Fibroblast of the aortic adventitia (primary cell): ENCODE measurements around the gene QRSL1. TPM values are rescaled to one million over a fixed set of nuclear protein-coding genes. Genes with fewer than 3 reads are reported as not detected.

Source experiments
- DNase-seq: peaks from one replicate; pipeline ENCODE4 v3.0.0-alpha.2; 2010; ENCODE audit warnings: low read depth
- H3K4me3 ChIP-seq: 2 replicates; pipeline ENCODE4 v1.5.1; 2011; ENCODE audit warnings: low read depth, mild to moderate bottlenecking, control low read depth, low read length, moderate library complexity
- total RNA-seq: library from RNA; depleted of rRNA; stranded (reverse); fragments of >200 nt; gene quantifications from 2 replicates; pipeline ENCODE4 v1.2.3, GENCODE V29; 2012; ENCODE audit warnings: low replicate concordance
- TF ChIP-seq, protein P1 (sequence below): IDR thresholded peaks from 2 replicates; pipeline ENCODE4 v1.5.1; 2011; ENCODE audit warnings: mild to moderate bottlenecking, low read length, control low read depth, inconsistent platforms; ENCODE audit not compliant: insufficient read depth

The QRSL1 gene
- total RNA-seq, 1 donor: 11.2 TPM

DNA sequence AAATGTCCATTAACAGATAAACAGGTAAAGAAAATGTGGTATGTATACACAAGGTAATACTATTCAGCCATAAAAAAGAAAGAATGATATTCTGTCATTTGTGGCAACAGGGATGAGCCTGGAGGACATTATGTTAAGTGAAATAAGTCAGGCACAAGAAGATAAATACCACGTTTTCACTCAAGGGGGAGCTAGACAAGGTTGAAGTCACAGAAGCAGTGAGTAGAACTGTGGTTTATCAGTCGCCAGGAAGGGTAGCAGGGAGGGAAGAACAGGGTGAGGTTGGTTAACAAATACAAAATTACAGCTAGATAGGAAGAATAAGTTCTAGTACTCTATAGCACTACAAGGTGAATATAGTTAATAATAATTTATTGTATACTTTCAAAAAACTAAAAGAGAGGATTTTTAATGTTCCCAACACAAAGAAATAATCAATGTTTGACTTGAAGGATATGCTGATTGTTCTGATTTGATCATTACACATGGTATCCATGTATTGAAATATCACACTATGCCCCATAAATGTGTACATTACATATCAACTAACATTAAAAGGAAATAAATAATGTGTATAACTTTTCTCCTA lies 21.2 kb upstream of the QRSL1 start:
- TF ChIP-seq, protein P1, sequence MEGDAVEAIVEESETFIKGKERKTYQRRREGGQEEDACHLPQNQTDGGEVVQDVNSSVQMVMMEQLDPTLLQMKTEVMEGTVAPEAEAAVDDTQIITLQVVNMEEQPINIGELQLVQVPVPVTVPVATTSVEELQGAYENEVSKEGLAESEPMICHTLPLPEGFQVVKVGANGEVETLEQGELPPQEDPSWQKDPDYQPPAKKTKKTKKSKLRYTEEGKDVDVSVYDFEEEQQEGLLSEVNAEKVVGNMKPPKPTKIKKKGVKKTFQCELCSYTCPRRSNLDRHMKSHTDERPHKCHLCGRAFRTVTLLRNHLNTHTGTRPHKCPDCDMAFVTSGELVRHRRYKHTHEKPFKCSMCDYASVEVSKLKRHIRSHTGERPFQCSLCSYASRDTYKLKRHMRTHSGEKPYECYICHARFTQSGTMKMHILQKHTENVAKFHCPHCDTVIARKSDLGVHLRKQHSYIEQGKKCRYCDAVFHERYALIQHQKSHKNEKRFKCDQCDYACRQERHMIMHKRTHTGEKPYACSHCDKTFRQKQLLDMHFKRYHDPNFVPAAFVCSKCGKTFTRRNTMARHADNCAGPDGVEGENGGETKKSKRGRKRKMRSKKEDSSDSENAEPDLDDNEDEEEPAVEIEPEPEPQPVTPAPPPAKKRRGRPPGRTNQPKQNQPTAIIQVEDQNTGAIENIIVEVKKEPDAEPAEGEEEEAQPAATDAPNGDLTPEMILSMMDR: peak; percentile 58
- DNase-seq: peak; percentile 75
- H3K4me3 ChIP-seq: no peak overlapping the region

DNA sequence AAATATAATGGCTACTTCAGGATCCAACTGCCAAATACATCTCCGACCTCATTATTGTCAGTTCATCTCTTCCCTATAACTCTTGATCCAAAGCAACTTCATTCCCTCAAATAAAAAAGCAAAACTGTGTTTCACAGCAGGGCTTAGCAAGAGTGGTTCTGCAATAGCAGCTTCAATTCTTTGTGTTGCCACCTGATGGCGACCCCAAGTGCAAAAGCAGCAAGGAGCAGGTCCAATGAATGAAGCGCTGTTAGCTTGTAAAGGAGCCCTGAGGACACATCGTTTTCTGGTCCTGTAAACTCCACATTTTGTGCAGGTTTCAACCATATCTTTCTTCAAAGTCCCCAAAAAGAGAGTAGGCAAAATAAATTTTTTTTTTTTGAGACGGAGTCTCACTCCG lies 19.7 kb upstream of the QRSL1 start:
- TF ChIP-seq, protein P1: peak; percentile 39
- H3K4me3 ChIP-seq: no peak overlapping the region
- DNase-seq: peak; percentile 24

DNA sequence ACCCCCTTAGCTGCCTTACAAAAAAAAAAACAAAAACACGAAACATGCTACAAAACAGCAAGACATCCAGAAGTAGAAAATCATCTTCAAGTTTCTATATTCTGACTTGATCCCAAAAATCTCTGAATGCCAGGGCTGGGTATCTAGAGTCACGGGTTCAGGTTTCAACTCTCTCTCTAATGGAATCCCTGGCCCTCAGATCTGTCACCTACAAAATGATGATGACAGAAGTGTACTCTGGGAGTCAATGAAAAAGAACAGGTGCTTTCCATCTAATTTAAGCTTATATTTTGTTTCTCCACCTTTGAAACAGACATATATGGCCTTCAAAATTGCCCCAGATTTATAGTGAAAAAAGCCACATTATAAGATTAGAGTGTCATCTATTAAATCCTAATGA lies 18.3 kb upstream of the QRSL1 start:
- TF ChIP-seq, protein P1: no peak
- no peak overlapping the region for H3K4me3 ChIP-seq
- DNase-seq: no peak

DNA sequence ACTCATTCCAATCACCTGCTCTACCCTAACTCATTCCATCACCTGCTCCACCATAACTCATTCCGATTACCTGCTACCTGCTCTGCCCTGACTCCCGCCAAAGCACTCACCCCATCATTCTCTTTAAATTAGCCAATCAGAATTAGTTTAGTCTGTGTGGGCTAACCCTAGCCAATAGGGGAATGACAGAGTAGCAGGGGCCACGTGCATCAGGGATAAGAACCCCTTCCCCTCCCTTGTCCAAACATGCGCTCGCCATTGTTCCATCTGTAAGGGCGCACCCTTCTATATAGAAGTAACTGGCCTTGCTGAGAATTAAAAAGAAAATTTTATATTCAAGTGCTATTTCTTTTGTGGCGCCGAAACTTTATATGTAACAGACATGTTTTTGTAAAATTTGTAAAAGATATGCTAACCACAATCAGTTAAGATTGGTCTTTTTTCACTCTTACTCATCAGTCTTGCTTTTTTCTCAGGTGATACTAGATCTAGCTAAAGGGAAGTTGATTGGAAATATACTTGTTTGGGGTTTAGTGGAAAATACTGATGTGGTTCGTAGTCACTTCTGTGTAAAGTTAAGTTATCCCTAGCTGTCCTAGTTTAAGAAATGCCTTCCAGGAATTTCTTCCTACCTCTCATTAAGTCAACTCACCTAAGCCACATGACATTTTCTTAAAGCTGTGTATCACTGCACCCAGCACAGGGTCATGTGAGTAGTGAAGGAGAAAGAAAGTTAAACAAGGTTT lies 16.5 kb upstream of the QRSL1 start:
- TF ChIP-seq, protein P1: no peak
- H3K4me3 ChIP-seq: no peak overlapping the region
- DNase-seq: no peak

DNA sequence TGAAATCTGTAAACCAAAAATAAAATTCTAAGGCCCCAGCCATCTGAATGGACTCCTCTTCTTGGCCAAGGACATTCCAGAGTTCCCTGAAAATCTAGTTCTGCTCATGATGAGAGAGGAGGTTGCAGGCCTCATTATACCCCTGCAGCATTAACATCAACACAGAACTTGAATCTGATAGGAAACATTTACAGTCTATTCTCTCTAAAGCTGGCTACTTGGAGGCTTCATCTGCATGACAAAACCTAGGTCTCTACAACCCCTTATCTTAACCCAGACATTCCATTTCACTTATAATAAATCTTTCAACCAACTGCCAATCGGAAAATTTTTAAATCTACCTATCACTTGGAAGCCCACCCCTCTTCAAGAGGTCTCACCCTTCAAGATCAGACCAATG lies 15.8 kb upstream of the QRSL1 start:
- DNase-seq: no peak
- TF ChIP-seq, protein P1: no peak
- no peak overlapping the region for H3K4me3 ChIP-seq

DNA sequence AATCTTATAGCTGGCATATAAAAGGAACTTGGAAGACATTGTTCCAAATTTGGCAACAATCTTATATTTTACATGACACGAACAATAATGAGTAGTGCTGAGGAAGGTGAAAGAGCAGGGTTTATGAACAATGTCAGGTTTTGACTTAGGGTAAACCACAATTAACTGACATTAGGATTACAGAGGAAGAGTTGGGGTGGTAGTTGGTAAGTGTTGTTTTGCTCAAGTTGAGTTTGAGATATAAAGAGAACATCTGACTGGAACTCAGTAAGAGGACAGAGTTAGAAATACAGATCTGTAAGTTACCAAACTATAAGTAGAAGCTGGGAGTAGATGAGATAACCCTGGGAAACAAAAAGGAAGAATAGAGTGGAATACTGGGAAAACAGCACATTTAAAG lies 15.2 kb upstream of the QRSL1 start:
- no peak overlapping the region for H3K4me3 ChIP-seq
- no peak for DNase-seq
- TF ChIP-seq, protein P1: no peak
